CD1c-positive myeloid dendritic cell (primary cell): ENCODE data around the gene SGCA.

Experiments
- DNase-seq: peaks from one replicate; pipeline ENCODE4 v3.0.0-alpha.2; 2016; ENCODE audit errors: extremely low spot score

Gene SGCA

GRCh38 chr17:50166518-50167181 lies 845 bp downstream of the SGCA start:
- no peak for DNase-seq

- DNase-seq, result no peak
Measured at GRCh38 chr17:50167371-50167770, 1.6 kb downstream of the SGCA start.

- DNase-seq, result no peak
Measured at GRCh38 chr17:50168319-50168718, 2.5 kb downstream of the SGCA start.

- DNase-seq, result peak; percentile 69
Measured at GRCh38 chr17:50169121-50169764, 3.4 kb downstream of the SGCA start.

GRCh38 chr17:50169881-50170459 lies 4.2 kb downstream of the SGCA start:
- no peak for DNase-seq

- DNase-seq, result no peak
Measured at GRCh38 chr17:50170662-50171370, 5.0 kb downstream of the SGCA start.

- DNase-seq, result no peak
Measured at GRCh38 chr17:50171371-50172071, 5.7 kb downstream of the SGCA start.

GRCh38 chr17:50172130-50172529 lies 6.3 kb downstream of the SGCA start:
- DNase-seq, result no peak

- DNase-seq, result no peak
Measured at GRCh38 chr17:50172936-50173334, 7.1 kb downstream of the SGCA start.

GRCh38 chr17:50173335-50173941 lies 7.6 kb downstream of the SGCA start:
- DNase-seq, result no peak

- no peak for DNase-seq
Measured at GRCh38 chr17:50174444-50174843, 8.6 kb downstream of the SGCA start.

GRCh38 chr17:50175035-50175807 lies 9.4 kb downstream of the SGCA start:
- DNase-seq, result no peak

- DNase-seq, result no peak
Measured at GRCh38 chr17:50176559-50177357, 11.0 kb downstream of the SGCA start.

- DNase-seq, result no peak
Measured at GRCh38 chr17:50177476-50177875, 11.7 kb downstream of the SGCA start.

GRCh38 chr17:50177983-50178834 lies 12.4 kb downstream of the SGCA start:
- peak; percentile 75 for DNase-seq

GRCh38 chr17:50180111-50180510 lies 14.3 kb downstream of the SGCA start:
- DNase-seq, result no peak

- no peak for DNase-seq
Measured at GRCh38 chr17:50180620-50181019, 14.8 kb downstream of the SGCA start.

GRCh38 chr17:50181144-50181543 lies 15.3 kb downstream of the SGCA start:
- no peak for DNase-seq
